Measurements from ENCODE around the gene DOCK6. TPM values are rescaled to one million over a fixed set of nuclear protein-coding genes. Genes with fewer than 3 reads are reported as not detected.

The DOCK6 gene
- polyA plus RNA-seq, 1 donor (not counting 4 experiments of a cell fraction or from before 2014, with no cell fraction given), result 9.1 TPM

DNA sequence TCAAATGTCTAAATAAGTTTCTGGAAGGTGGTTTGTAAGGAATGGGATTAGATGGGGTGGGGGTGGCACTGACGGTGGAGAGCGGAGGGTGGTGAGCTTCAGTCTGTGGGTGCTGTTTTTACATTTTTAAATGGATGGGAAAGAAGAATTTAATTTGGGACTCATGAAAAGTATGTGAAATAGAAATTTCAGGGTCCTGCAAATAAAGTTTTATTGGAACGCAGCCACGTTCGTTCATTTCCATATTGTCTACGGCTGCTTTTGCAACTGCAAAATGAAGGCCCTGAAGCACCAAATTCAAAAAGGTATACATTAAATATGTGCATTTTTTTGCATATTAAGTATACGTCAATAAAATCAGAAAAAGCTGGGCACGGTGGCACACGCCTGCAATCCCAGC, 74.9 kb downstream of the DOCK6 start:
- H4K20me1 ChIP-seq (ENCODE audit: control insufficient read depth, extremely low read depth, insufficient read depth, low read length), result no peaks in the 10 kb centered on the region
- H3K27me3 ChIP-seq (ENCODE audit: control insufficient read depth, extremely low read depth, insufficient read depth, low read length), result no peaks in the 10 kb centered on the region
- no peak overlapping the region for H3K4me2 ChIP-seq (ENCODE audit: control insufficient read depth, extremely low read depth, insufficient read depth, low read depth, low read length)
- no peak for TF ChIP-seq EZH2 (IDR thresholded peaks at IDR 0.05; ENCODE audit: low read length)
- TF ChIP-seq, protein P1, sequence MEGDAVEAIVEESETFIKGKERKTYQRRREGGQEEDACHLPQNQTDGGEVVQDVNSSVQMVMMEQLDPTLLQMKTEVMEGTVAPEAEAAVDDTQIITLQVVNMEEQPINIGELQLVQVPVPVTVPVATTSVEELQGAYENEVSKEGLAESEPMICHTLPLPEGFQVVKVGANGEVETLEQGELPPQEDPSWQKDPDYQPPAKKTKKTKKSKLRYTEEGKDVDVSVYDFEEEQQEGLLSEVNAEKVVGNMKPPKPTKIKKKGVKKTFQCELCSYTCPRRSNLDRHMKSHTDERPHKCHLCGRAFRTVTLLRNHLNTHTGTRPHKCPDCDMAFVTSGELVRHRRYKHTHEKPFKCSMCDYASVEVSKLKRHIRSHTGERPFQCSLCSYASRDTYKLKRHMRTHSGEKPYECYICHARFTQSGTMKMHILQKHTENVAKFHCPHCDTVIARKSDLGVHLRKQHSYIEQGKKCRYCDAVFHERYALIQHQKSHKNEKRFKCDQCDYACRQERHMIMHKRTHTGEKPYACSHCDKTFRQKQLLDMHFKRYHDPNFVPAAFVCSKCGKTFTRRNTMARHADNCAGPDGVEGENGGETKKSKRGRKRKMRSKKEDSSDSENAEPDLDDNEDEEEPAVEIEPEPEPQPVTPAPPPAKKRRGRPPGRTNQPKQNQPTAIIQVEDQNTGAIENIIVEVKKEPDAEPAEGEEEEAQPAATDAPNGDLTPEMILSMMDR (optimal IDR thresholded peaks at IDR 0.05 in 1 of 3, IDR thresholded peaks at IDR 0.05 in 1 of 3, conservative IDR thresholded peaks at IDR 0.05 in 1 of 3; ENCODE audit: extremely low read depth in 1 of 3, insufficient read depth in 2 of 3, low read length in 3 of 3), result no peak
- no peak overlapping the region for H3K9ac ChIP-seq (ENCODE audit: control insufficient read depth, extremely low read depth, insufficient read depth, low read length)
- dilution Hi-C loops (cut with MboI; ENCODE audit: extremely low pct_ligation_motif_present, low sequenced_read_pairs), result no loop called here
- no peak overlapping the region for H2AFZ ChIP-seq (ENCODE audit: control insufficient read depth, low read length)
- H3K4me3 ChIP-seq (ENCODE audit: control insufficient read depth in 2 of 3, extremely low read depth in 1 of 3, insufficient read depth in 2 of 3, low read depth in 1 of 3, low read length in 3 of 3), result no peak overlapping the region
- no peaks in the 10 kb centered on the region for H3K36me3 ChIP-seq (ENCODE audit: control insufficient read depth in 2 of 2, extremely low read depth in 1 of 2, insufficient read depth in 2 of 2, low read length in 2 of 2)
- no peak for FAIRE-seq
- peaks cover 5% of the 10 kb centered on the region for H3K4me1 ChIP-seq (ENCODE audit: control insufficient read depth, extremely low read depth, insufficient read depth, low read length)
- no peaks in the 10 kb centered on the region for H3K9me1 ChIP-seq (ENCODE audit: control insufficient read depth, extremely low read depth, insufficient read depth, low read length)
- H3K79me2 ChIP-seq (ENCODE audit: control insufficient read depth, insufficient read depth, low read length), result no peaks in the 10 kb centered on the region
- DNase-seq (ENCODE audit: low read depth, low spot score), result no peak
- no peaks in the 10 kb centered on the region for H3K9me3 ChIP-seq (ENCODE audit: control insufficient read depth, low read depth, low read length)
- no peak overlapping the region for H3K27ac ChIP-seq (ENCODE audit: control insufficient read depth, insufficient read depth, low read length)

DNA sequence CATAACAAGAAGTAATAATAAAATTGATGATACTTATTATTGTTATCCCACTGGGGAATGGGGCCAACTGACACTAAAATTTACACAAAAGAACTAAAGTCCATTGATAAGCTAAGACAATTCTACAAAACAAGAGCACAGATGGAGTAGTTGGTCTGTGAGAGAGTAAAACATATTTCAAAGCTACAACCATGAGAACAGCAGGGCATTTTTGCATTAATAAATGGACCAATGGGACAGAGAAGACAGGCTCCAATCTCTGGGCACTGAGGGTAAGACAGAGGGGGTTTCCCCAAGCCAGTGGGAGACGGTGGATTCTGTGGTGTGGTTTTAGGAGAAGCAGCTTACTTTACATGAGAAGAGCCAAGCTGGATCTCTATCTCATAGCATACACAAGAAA, 79.3 kb downstream of the DOCK6 start:
- Histone ChIP-seq H4K20me1 (ENCODE audit: control insufficient read depth, extremely low read depth, insufficient read depth, low read length) (no peaks in the 10 kb centered on the region), H3K9me3 (ENCODE audit: control insufficient read depth, low read depth, low read length) (no peaks in the 10 kb centered on the region), H2AFZ (ENCODE audit: control insufficient read depth, low read length) (no peak overlapping the region), H3K4me2 (ENCODE audit: control insufficient read depth, extremely low read depth, insufficient read depth, low read depth, low read length) (no peak overlapping the region), H3K9me1 (ENCODE audit: control insufficient read depth, extremely low read depth, insufficient read depth, low read length) (no peaks in the 10 kb centered on the region), H3K4me1 (ENCODE audit: control insufficient read depth, extremely low read depth, insufficient read depth, low read length) (no peaks in the 10 kb centered on the region), H3K36me3 (ENCODE audit: control insufficient read depth in 2 of 2, extremely low read depth in 1 of 2, insufficient read depth in 2 of 2, low read length in 2 of 2) (no peaks in the 10 kb centered on the region), H3K27ac (ENCODE audit: control insufficient read depth, insufficient read depth, low read length) (no peak overlapping the region), H3K79me2 (ENCODE audit: control insufficient read depth, insufficient read depth, low read length) (no peaks in the 10 kb centered on the region), H3K27me3 (ENCODE audit: control insufficient read depth, extremely low read depth, insufficient read depth, low read length) (no peaks in the 10 kb centered on the region), H3K9ac (ENCODE audit: control insufficient read depth, extremely low read depth, insufficient read depth, low read length) (no peak overlapping the region), H3K4me3 (ENCODE audit: control insufficient read depth in 2 of 3, extremely low read depth in 1 of 3, insufficient read depth in 2 of 3, low read depth in 1 of 3, low read length in 3 of 3) (no peak overlapping the region)
- TF ChIP-seq, protein P1 (optimal IDR thresholded peaks at IDR 0.05 in 1 of 3, IDR thresholded peaks at IDR 0.05 in 1 of 3, conservative IDR thresholded peaks at IDR 0.05 in 1 of 3; ENCODE audit: extremely low read depth in 1 of 3, insufficient read depth in 2 of 3, low read length in 3 of 3), result no peak
- TF ChIP-seq EZH2 (IDR thresholded peaks at IDR 0.05; ENCODE audit: low read length), result no peak
- FAIRE-seq (no peak), DNase-seq (ENCODE audit: low read depth, low spot score) (no peak)
- dilution Hi-C loops (cut with MboI; ENCODE audit: extremely low pct_ligation_motif_present, low sequenced_read_pairs), result no loop called here

All from keratinocyte (primary cell).